Measurements from ENCODE around the gene PKNOX2. TPM values are rescaled to one million over a fixed set of nuclear protein-coding genes. Genes with fewer than 3 reads are reported as not detected.

The PKNOX2 gene
- total RNA-seq, 2 experiments from 2014 or later: not detected

- H3K36me3 ChIP-seq (ENCODE audit: insufficient read depth, low read length): no peaks in the 10 kb centered on the region
- no peaks in the 10 kb centered on the region for H3K9me3 ChIP-seq (ENCODE audit: low read length)
- DNase-seq (ENCODE audit: low spot score): no peak
- no peak overlapping the region for H3K4me2 ChIP-seq (ENCODE audit: low read length)
- H4K20me1 ChIP-seq (ENCODE audit: insufficient read depth, low read length): no peaks in the 10 kb centered on the region
- no peaks in the 10 kb centered on the region for H3K79me2 ChIP-seq (ENCODE audit: insufficient read depth, low read depth, low read length)
- CTCF ChIA-PET (ENCODE audit: unreplicated experiment): interaction anchor here (0.6 kb wide), 1 partner anchor 11 kb away, joined by 3 read pairs; no protein-coding TSS in a partner anchor
- no peaks in the 10 kb centered on the region for H3K9me2 ChIP-seq (ENCODE audit: insufficient read depth, low read length)
- H3K4me1 ChIP-seq (ENCODE audit: insufficient read depth, low read length, poor library complexity, severe bottlenecking): no peaks in the 10 kb centered on the region
- H2AFZ ChIP-seq (ENCODE audit: low read length): no peak overlapping the region
- H3K27ac ChIP-seq (ENCODE audit: low read depth, low read length, poor library complexity, severe bottlenecking): no peak overlapping the region
- BruUV-seq (replicated peaks): no TSS peak
- no peak for TF ChIP-seq EZH2phosphoT487 (IDR thresholded peaks at IDR 0.05; ENCODE audit: borderline replicate concordance, low read depth, low read length)
- TF ChIP-seq, protein P1, sequence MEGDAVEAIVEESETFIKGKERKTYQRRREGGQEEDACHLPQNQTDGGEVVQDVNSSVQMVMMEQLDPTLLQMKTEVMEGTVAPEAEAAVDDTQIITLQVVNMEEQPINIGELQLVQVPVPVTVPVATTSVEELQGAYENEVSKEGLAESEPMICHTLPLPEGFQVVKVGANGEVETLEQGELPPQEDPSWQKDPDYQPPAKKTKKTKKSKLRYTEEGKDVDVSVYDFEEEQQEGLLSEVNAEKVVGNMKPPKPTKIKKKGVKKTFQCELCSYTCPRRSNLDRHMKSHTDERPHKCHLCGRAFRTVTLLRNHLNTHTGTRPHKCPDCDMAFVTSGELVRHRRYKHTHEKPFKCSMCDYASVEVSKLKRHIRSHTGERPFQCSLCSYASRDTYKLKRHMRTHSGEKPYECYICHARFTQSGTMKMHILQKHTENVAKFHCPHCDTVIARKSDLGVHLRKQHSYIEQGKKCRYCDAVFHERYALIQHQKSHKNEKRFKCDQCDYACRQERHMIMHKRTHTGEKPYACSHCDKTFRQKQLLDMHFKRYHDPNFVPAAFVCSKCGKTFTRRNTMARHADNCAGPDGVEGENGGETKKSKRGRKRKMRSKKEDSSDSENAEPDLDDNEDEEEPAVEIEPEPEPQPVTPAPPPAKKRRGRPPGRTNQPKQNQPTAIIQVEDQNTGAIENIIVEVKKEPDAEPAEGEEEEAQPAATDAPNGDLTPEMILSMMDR (conservative IDR thresholded peaks at IDR 0.05; ENCODE audit: low read length): no peak
- H3K4me3 ChIP-seq (ENCODE audit: low read depth, low read length, poor library complexity, severe bottlenecking): no peak overlapping the region
- intact Hi-C loops (cut with micrococcal nuclease; ENCODE audit: unreplicated experiment): no loop called here
- POLR2A ChIA-PET: no interaction called here
These were observed 148.3 kb downstream of the PKNOX2 start for GRCh38 chr11:125312812-125313211.

GRCh38 chr11:125313271-125314219 is 149.0 kb downstream of the PKNOX2 start:
- no peak for DNase-seq (ENCODE audit: low spot score)
- Histone ChIP-seq H3K36me3 (ENCODE audit: insufficient read depth, low read length) (no peaks in the 10 kb centered on the region), H3K9me2 (ENCODE audit: insufficient read depth, low read length) (no peaks in the 10 kb centered on the region), H4K20me1 (ENCODE audit: insufficient read depth, low read length) (no peaks in the 10 kb centered on the region), H2AFZ (ENCODE audit: low read length) (no peak overlapping the region), H3K4me1 (ENCODE audit: insufficient read depth, low read length, poor library complexity, severe bottlenecking) (no peaks in the 10 kb centered on the region), H3K79me2 (ENCODE audit: insufficient read depth, low read depth, low read length) (no peaks in the 10 kb centered on the region), H3K27ac (ENCODE audit: low read depth, low read length, poor library complexity, severe bottlenecking) (no peak overlapping the region), H3K9me3 (ENCODE audit: low read length) (no peaks in the 10 kb centered on the region), H3K4me3 (ENCODE audit: low read depth, low read length, poor library complexity, severe bottlenecking) (no peak overlapping the region), H3K4me2 (ENCODE audit: low read length) (no peak overlapping the region)
- TF ChIP-seq, protein P1 (conservative IDR thresholded peaks at IDR 0.05; ENCODE audit: low read length): no peak
- no peak for TF ChIP-seq EZH2phosphoT487 (IDR thresholded peaks at IDR 0.05; ENCODE audit: borderline replicate concordance, low read depth, low read length)
- BruUV-seq (replicated peaks): no TSS peak
- ChIA-PET POLR2A (no interaction called here), CTCF (ENCODE audit: unreplicated experiment) (no interaction called here)
- intact Hi-C loops (cut with micrococcal nuclease; ENCODE audit: unreplicated experiment): no loop called here

All from OCI-LY7 (cell line).